Hepatocyte (in vitro differentiated cells): Measurements from ENCODE around the gene CPOX. TPM values are rescaled to one million over a fixed set of nuclear protein-coding genes. Genes with fewer than 3 reads are reported as not detected.

Experiments
- DNase-seq: peaks from one replicate; pipeline ENCODE4 v3.0.0-alpha.2; 2016; ENCODE audit warnings: low spot score
- H2AFZ ChIP-seq: fragments of 200-600 bp; sonication (generic); 2 replicates; pipeline ENCODE4 v1.6.0; 2016; ENCODE audit warnings: antibody characterized with exemption, mild to moderate bottlenecking
- H3K27ac ChIP-seq: fragments of 200-600 bp; sonication (generic); 2 replicates; pipeline ENCODE4 v1.5.1; 2016; ENCODE audit warnings: mild to moderate bottlenecking
- H3K27me3 ChIP-seq: fragments of 200-600 bp; sonication (generic); 2 replicates; pipeline ENCODE4 v1.6.1; 2016
- H3K36me3 ChIP-seq: fragments of 200-600 bp; sonication (generic); replicated peaks from 2 replicates; pipeline ENCODE4 v1.5.1; 2016; ENCODE audit warnings: low read depth; ENCODE audit not compliant: insufficient read depth
- H3K4me1 ChIP-seq: fragments of 200-600 bp; sonication (generic); 2 replicates; pipeline ENCODE4 v1.5.1; 2016; ENCODE audit warnings: mild to moderate bottlenecking, moderate library complexity; ENCODE audit not compliant: insufficient read depth
- H3K4me2 ChIP-seq: fragments of 200-600 bp; sonication (generic); 2 replicates; pipeline ENCODE4 v1.6.0; 2016
- H3K4me3 ChIP-seq: fragments of 200-600 bp; sonication (generic); 2 replicates; pipeline ENCODE4 v1.5.1; 2016; ENCODE audit warnings: mild to moderate bottlenecking
- H3K79me2 ChIP-seq: fragments of 200-600 bp; sonication (generic); 2 replicates; pipeline ENCODE4 v1.6.0; 2017; ENCODE audit warnings: mild to moderate bottlenecking
- H3K9me2 ChIP-seq: fragments of 200-600 bp; sonication (generic); replicated peaks from 2 replicates; pipeline ENCODE4 v1.6.0; 2017; ENCODE audit warnings: mild to moderate bottlenecking; ENCODE audit not compliant: insufficient read depth
- H3K9me3 ChIP-seq: fragments of 200-600 bp; sonication (generic); 2 replicates; pipeline ENCODE4 v1.5.1; 2016; ENCODE audit warnings: low read depth, mild to moderate bottlenecking
- H4K20me1 ChIP-seq: fragments of 200-600 bp; sonication (generic); 2 replicates; pipeline ENCODE4 v1.6.0; 2016; ENCODE audit warnings: mild to moderate bottlenecking; ENCODE audit not compliant: insufficient read depth, poor library complexity, severe bottlenecking
- EZH2 ChIP-seq: fragments of 200-600 bp; sonication (generic); IDR thresholded peaks from 2 replicates; pipeline ENCODE4 v1.6.1; 2016; ENCODE audit warnings: antibody characterized with exemption, mild to moderate bottlenecking, borderline replicate concordance
- EZH2phosphoT487 ChIP-seq: fragments of 200-600 bp; sonication (generic); IDR thresholded peaks from one replicate; pipeline ENCODE4 v1.6.1; 2018; ENCODE audit warnings: antibody characterized with exemption, mild to moderate bottlenecking, low read depth, moderate library complexity; ENCODE audit not compliant: unreplicated experiment, severe bottlenecking
- WGBS: methylation state at CpG from one replicate; pipeline ENCODE4 v1.1.6; 2016; ENCODE audit warnings: low lambda C conversion rate; ENCODE audit errors: missing lambda C conversion rate; 5-methylcytosine and 5-hydroxymethylcytosine counted together
- polyA plus RNA-seq: library from polyadenylated mRNA; unstranded; fragments of >200 nt; fragmentation: Nextera tagmentation; extraction: Ambion mirVana; gene quantifications from 2 replicates; pipeline ENCODE4 v1.2.1, GENCODE V29; 2016
- total RNA-seq: library from RNA; depleted of rRNA; stranded (reverse); fragments of >200 nt; gene quantifications from 2 replicates; pipeline ENCODE4 v1.2.3, GENCODE V29; 2014
- TF ChIP-seq, protein P1 (sequence below): fragments of 200-600 bp; sonication (generic); IDR thresholded peaks from 2 replicates; pipeline ENCODE4 v1.5.1; 2016; ENCODE audit warnings: antibody characterized with exemption, mild to moderate bottlenecking; ENCODE audit not compliant: poor library complexity

Gene CPOX
- total and polyA plus RNA-seq, 2 experiments from 2014 or later = 14.3 to 30.1 TPM

DNA sequence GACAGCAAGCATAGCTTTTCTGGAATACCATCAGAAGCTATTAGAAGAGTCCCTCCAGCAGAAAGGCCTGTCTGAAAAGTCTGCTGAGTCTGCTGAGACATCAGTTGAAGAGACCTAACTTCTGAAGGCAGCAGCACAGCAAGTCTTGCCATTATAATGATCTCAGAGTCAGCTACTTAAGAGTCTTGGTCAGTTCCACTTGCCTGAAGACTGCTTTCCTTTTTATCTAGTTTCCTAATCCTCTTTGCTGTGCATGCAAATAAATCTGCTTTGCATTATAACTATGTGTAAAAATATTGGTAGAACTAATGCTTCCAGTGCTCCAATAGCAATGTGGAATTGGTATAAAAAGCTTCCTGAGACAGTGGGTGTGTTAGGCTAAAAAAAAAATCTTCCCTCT is 34.9 kb upstream of the CPOX start:
- Histone ChIP-seq H3K4me1 (no peaks in the 10 kb centered on the region), H3K4me3 (no peak overlapping the region), H3K9me3 (no peaks in the 10 kb centered on the region), H2AFZ (no peak overlapping the region), H3K27me3 (no peaks in the 10 kb centered on the region), H3K9me2 (no peaks in the 10 kb centered on the region), H3K4me2 (no peak overlapping the region), H3K79me2 (no peaks in the 10 kb centered on the region), H3K36me3 (no peaks in the 10 kb centered on the region), H3K27ac (no peak overlapping the region), H4K20me1 (no peaks in the 10 kb centered on the region)
- DNase-seq = no peak
- TF ChIP-seq EZH2 (no peak), EZH2phosphoT487 (no peak)
- TF ChIP-seq, protein P1, sequence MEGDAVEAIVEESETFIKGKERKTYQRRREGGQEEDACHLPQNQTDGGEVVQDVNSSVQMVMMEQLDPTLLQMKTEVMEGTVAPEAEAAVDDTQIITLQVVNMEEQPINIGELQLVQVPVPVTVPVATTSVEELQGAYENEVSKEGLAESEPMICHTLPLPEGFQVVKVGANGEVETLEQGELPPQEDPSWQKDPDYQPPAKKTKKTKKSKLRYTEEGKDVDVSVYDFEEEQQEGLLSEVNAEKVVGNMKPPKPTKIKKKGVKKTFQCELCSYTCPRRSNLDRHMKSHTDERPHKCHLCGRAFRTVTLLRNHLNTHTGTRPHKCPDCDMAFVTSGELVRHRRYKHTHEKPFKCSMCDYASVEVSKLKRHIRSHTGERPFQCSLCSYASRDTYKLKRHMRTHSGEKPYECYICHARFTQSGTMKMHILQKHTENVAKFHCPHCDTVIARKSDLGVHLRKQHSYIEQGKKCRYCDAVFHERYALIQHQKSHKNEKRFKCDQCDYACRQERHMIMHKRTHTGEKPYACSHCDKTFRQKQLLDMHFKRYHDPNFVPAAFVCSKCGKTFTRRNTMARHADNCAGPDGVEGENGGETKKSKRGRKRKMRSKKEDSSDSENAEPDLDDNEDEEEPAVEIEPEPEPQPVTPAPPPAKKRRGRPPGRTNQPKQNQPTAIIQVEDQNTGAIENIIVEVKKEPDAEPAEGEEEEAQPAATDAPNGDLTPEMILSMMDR = no peak

DNA sequence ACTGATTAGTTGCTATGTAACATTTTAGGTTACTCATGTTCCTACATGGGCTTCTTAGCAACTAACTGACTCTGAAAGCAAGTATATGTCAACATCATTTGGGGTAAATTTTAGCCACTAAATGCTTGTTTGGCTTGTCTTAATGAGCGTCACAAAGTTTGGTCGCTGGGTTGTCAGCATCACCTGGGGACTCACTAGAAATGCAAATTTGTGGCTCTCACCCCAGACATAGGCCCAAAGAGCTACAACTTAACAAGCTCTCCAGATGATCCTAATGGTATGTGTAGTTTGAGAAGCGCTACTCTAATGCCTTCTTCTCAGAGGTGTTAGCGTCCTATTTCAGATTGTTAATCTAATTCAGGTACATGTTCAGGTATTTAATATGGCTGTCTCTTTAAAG is 32.7 kb upstream of the CPOX start:
- H3K4me3 ChIP-seq = no peak overlapping the region
- H3K4me1 ChIP-seq = no peaks in the 10 kb centered on the region
- H3K27ac ChIP-seq = no peak overlapping the region
- H2AFZ ChIP-seq = no peak overlapping the region
- no peak for DNase-seq
- no peaks in the 10 kb centered on the region for H3K9me2 ChIP-seq
- no peaks in the 10 kb centered on the region for H3K9me3 ChIP-seq
- no peaks in the 10 kb centered on the region for H3K79me2 ChIP-seq
- H3K4me2 ChIP-seq = no peak overlapping the region
- WGBS = 89% methylated on average over 4 of the region's 4 CpGs
- TF ChIP-seq EZH2 = no peak
- TF ChIP-seq, protein P1 = no peak
- TF ChIP-seq EZH2phosphoT487 = no peak
- no peaks in the 10 kb centered on the region for H3K27me3 ChIP-seq
- H4K20me1 ChIP-seq = no peaks in the 10 kb centered on the region
- no peaks in the 10 kb centered on the region for H3K36me3 ChIP-seq

DNA sequence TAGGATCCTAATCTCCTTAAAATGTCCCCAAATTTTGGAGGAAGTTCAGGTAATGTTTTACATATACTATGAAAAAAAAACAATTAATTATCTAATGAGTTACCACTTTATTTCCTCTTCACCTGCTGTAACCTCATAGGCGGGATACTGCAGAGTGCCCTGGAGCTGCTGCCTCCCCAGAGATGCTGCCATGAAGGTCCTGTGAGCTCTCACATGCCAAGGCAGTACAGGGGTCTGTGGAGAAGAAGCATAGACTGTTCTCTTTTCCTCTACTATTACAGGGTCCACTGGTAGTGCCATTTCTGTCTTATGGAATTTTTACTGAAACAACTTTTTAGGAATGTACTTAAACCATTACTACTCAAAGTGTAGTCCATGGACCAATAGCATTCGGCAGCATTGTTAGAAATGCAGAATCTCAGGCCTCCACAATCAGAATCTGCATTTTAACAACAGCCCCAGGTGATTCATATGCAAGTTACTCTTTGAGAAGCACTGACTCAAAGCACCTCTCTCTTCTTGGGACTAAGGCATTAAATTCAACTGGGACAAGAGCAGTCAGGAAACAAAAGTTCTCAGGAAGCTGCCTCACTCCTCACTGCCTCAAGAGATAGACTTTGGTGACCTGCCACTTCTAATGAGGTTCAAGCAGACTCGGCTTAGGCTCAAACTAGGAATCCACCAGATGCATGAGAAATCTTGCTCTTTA is 30.3 kb upstream of the CPOX start:
- Histone ChIP-seq H3K27ac (no peak overlapping the region), H3K9me3 (no peaks in the 10 kb centered on the region), H3K4me3 (no peak overlapping the region), H3K27me3 (no peaks in the 10 kb centered on the region), H3K4me1 (no peaks in the 10 kb centered on the region), H3K9me2 (no peaks in the 10 kb centered on the region), H4K20me1 (no peaks in the 10 kb centered on the region), H3K36me3 (no peaks in the 10 kb centered on the region), H3K4me2 (no peak overlapping the region), H2AFZ (no peak overlapping the region), H3K79me2 (no peaks in the 10 kb centered on the region)
- TF ChIP-seq EZH2phosphoT487 (no peak), EZH2 (no peak)
- TF ChIP-seq, protein P1 = no peak
- no peak for DNase-seq
- 76% methylated on average over 3 of the region's 3 CpGs for WGBS
